ENCODE measurements around the gene MRPS7.

- TF ChIP-seq POLR2A (IDR thresholded peaks at IDR 0.05) (no peak), POLR2AphosphoS5 (IDR thresholded peaks at IDR 0.05) (no peak), CTCF (IDR thresholded peaks at IDR 0.05) (no peak), EP300 (IDR thresholded peaks at IDR 0.05; ENCODE audit: low read depth) (no peak)
Measured at GRCh38 chr17:75262112-75262606, 480 bp downstream of the MRPS7 start.
